ENCODE results near the gene IFI16.
"Not testable (repeated sequence)": the region's sequence is repeated elsewhere in the genome, so short reads cannot be mapped to it uniquely, and the experiment has no call there.

The IFI16 gene

GRCh38 chr1:159009704-159010361 is at the start of gene IFI16:
IFI16 (plus strand) TSS chr1:159009907; CDS start chr1:159014681, 4,774 bp downstream.
- DNase-seq = peak; percentile 72

GRCh38 chr1:158961178-158961577 is 48.5 kb upstream of the IFI16 start:
- DNase-seq = no peak

GRCh38 chr1:158962983-158963382 is 46.7 kb upstream of the IFI16 start:
- no peak for DNase-seq

GRCh38 chr1:158969166-158969565 is 40.5 kb upstream of the IFI16 start:
- no peak for DNase-seq

GRCh38 chr1:158969855-158970254 is 39.9 kb upstream of the IFI16 start:
- peak; percentile 15 for DNase-seq

- DNase-seq = peak; percentile 17
Observed at GRCh38 chr1:158972841-158973240, 36.9 kb upstream of the IFI16 start.

GRCh38 chr1:158976219-158976618 is 33.5 kb upstream of the IFI16 start:
- no peak for DNase-seq

GRCh38 chr1:158978730-158979129 is 31.0 kb upstream of the IFI16 start:
- no peak for DNase-seq

GRCh38 chr1:158979229-158979628 is 30.5 kb upstream of the IFI16 start:
- DNase-seq = no peak

GRCh38 chr1:158983235-158983634 is 26.5 kb upstream of the IFI16 start:
- DNase-seq = no peak

- DNase-seq = no peak
Observed at GRCh38 chr1:158984386-158984785, 25.3 kb upstream of the IFI16 start.

- DNase-seq = no peak
Observed at GRCh38 chr1:158989424-158989823, 20.3 kb upstream of the IFI16 start.

- DNase-seq = no peak
Observed at GRCh38 chr1:158992787-158993312, 16.9 kb upstream of the IFI16 start.

- DNase-seq = no peak
Observed at GRCh38 chr1:158996998-158997397, 12.7 kb upstream of the IFI16 start.

- no peak for DNase-seq
Observed at GRCh38 chr1:158998037-158998780, 11.5 kb upstream of the IFI16 start.

- peak; percentile 66 for DNase-seq
Observed at GRCh38 chr1:158998781-158999161, 10.9 kb upstream of the IFI16 start.

GRCh38 chr1:158999316-159000069 is 10.2 kb upstream of the IFI16 start:
- DNase-seq = no peak

GRCh38 chr1:159000070-159000409 is 9.7 kb upstream of the IFI16 start:
- DNase-seq = no peak

- DNase-seq = no peak
Observed at GRCh38 chr1:159000625-159001024, 9.1 kb upstream of the IFI16 start.

GRCh38 chr1:159005161-159005560 is 4.5 kb upstream of the IFI16 start:
- no peak for DNase-seq

GRCh38 chr1:159005676-159006075 is 4.0 kb upstream of the IFI16 start:
- DNase-seq = no peak

- DNase-seq = not testable (repeated sequence)
Observed at GRCh38 chr1:159006210-159006807, 3.4 kb upstream of the IFI16 start.

- no peak for DNase-seq
Observed at GRCh38 chr1:159007726-159008125, 2.0 kb upstream of the IFI16 start.
